Ascending aorta (tissue), 2 donors: ENCODE data around the gene MKKS. TPM values are rescaled to one million over a fixed set of nuclear protein-coding genes. Genes with fewer than 3 reads are reported as not detected.

Experiments
- DNase-seq, 2 donors: peaks; one replicate each; pipeline ENCODE4 v3.0.0-alpha.2; 2019; ENCODE audit warnings: low spot score in 2 of 2
- H3K27ac ChIP-seq, 2 donors: fragments of 200-600 bp; sonication (generic); one replicate each; pipeline ENCODE4 v1.5.1; 2016 to 2017; ENCODE audit warnings: mild to moderate bottlenecking in 1 of 2
- H3K27me3 ChIP-seq: fragments of 200-600 bp; sonication (generic); one replicate; pipeline ENCODE4 v1.5.1; 2017
- H3K36me3 ChIP-seq, 2 donors: fragments of 200-600 bp; sonication (generic); one replicate each; pipeline ENCODE4 v1.5.1; 2016
- H3K4me1 ChIP-seq, 2 donors: fragments of 200-600 bp; sonication (generic); one replicate each; pipeline ENCODE4 v1.5.1; 2016 to 2017; ENCODE audit warnings: mild to moderate bottlenecking in 1 of 2
- H3K4me3 ChIP-seq, 2 donors: fragments of 200-600 bp; sonication (generic); one replicate each; pipeline ENCODE4 v1.5.1; 2016 to 2017; ENCODE audit warnings: mild to moderate bottlenecking in 1 of 2
- H3K9me3 ChIP-seq, 2 donors: fragments of 200-600 bp; sonication (generic); one replicate each; pipeline ENCODE4 v1.5.1; 2016
- CTCF ChIP-seq, 3 experiments: fragments of 200-600 bp in 2 of 3; fragments of 450-650 bp in 1 of 3; sonication (generic) in 2 of 3; IDR thresholded peaks; one replicate each; pipeline ENCODE4 v1.5.1; 2016 to 2019; ENCODE audit warnings: antibody characterized with exemption in 3 of 3, mild to moderate bottlenecking in 1 of 3, moderate library complexity in 1 of 3
- intact Hi-C: fragments of 100-400 bp; cut with DNase I; formaldehyde crosslinking; loops from one replicate; pipeline ENCODE4 v1.15.1; 2023
- total RNA-seq: library from RNA; depleted of rRNA; stranded (reverse); fragments of >200 nt; gene quantifications from one replicate; pipeline ENCODE4 v1.1.0, GENCODE V29; 2016

The MKKS gene
- total RNA-seq, 1 donor from 2014 or later, result 7.3 TPM

- Histone ChIP-seq H3K36me3 (no peaks in the 10 kb centered on the region), H3K27me3 (no peaks in the 10 kb centered on the region), H3K4me1 (no peaks in the 10 kb centered on the region), H3K4me3 (no peak overlapping the region), H3K27ac (no peak overlapping the region), H3K9me3 (no peaks in the 10 kb centered on the region)
- DNase-seq, result no peak
- no peak for TF ChIP-seq CTCF (IDR thresholded peaks at IDR 0.05)
- intact Hi-C loops, result no loop called here
These were observed 45.4 kb downstream of the MKKS start for GRCh38 chr20:10388597-10388996.

DNA sequence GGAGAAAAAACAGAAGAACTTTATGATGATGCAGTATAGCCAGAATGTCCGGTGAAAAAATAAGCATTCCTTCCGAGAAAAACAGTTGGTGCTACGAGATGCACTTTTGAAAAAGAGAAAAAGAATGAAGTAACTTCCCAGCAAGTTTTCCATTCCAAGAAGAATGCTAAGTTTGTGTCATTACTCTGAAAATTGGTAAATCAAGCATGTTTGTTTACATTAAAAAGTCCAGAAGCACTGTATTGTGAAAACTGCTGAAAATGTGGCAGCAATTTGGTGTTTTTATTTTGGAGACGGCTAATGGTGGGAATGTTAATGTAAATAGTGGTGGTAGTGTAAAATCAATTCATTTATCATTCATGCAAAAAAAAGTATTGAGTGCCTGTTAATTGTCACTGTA, 46.3 kb downstream of the MKKS start:
- Histone ChIP-seq H3K4me3 (no peak overlapping the region), H3K4me1 (no peaks in the 10 kb centered on the region), H3K9me3 (no peaks in the 10 kb centered on the region), H3K27ac (no peak overlapping the region), H3K36me3 (no peaks in the 10 kb centered on the region), H3K27me3 (no peaks in the 10 kb centered on the region)
- no peak for DNase-seq
- no peak for TF ChIP-seq CTCF (IDR thresholded peaks at IDR 0.05)
- intact Hi-C loops, result no loop called here

DNA sequence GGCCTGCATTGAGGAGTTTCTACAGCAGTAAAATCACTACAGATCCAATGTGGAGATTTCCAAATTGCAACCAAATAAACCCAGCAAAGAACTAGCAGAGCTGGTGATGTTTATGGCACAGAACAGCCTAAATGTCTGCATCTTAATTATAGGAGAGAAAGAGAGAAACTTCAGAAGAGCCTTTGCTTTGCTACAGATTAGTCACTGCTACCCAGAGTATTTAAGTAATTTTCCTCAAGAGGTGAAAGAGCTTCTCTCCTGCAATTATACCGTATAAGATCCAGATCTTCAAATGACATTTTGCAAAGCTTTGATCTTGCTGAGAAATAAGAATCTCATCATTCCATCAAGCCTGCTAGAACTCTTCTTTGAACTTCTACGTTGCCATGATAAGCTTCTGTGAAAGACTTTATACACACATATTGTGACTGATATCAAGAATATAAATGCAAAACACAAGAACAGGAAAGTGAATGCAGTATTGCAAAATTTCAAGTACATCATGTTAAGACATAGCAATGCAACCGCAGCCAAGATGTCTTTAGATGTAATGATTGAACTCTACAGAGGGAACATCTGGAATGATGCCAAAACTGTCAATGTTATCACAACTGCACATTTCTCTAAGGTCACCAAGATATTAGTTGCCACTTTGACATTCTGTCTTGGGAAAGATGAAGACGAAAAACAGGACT, 48.0 kb downstream of the MKKS start:
- Histone ChIP-seq H3K36me3 (no peaks in the 10 kb centered on the region), H3K27ac (no peak overlapping the region), H3K4me1 (no peaks in the 10 kb centered on the region), H3K9me3 (no peaks in the 10 kb centered on the region), H3K4me3 (no peak overlapping the region), H3K27me3 (no peaks in the 10 kb centered on the region)
- DNase-seq, result no peak
- TF ChIP-seq CTCF (IDR thresholded peaks at IDR 0.05), result no peak
- intact Hi-C loops, result no loop called here

DNA sequence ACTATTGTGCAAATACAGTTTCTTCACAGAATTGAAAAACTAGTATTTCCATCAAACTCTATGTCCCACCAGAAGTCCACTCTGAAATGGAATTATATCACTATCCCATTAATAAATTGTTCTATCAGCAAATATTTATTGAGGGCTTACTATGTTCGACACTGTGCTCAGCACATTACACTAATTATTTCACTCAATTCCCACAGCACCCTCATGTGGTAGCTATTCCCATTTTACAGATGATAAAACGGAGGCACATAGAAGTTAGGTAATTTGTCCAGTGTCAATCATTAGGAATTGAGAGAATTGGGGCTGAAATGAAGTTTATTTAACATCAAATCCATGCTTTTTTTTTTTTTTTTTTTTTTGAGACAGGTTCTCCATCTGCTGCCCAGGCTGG, 52.5 kb downstream of the MKKS start:
- DNase-seq, result no peak
- Histone ChIP-seq H3K27me3 (no peaks in the 10 kb centered on the region), H3K9me3 (no peaks in the 10 kb centered on the region), H3K36me3 (no peaks in the 10 kb centered on the region), H3K27ac (no peak overlapping the region), H3K4me1 (no peaks in the 10 kb centered on the region), H3K4me3 (no peak overlapping the region)
- intact Hi-C loops, result no loop called here
- TF ChIP-seq CTCF (IDR thresholded peaks at IDR 0.05), result peak in 1 of 3 experiments; percentile 10

- no peak for DNase-seq
- no peak for TF ChIP-seq CTCF (IDR thresholded peaks at IDR 0.05)
- no peak overlapping the region for H3K4me3 ChIP-seq
- no peak overlapping the region for H3K27ac ChIP-seq
- H3K4me1 ChIP-seq, result no peaks in the 10 kb centered on the region
- intact Hi-C loops, result no loop called here
- no peaks in the 10 kb centered on the region for H3K27me3 ChIP-seq
- no peaks in the 10 kb centered on the region for H3K9me3 ChIP-seq
- H3K36me3 ChIP-seq, result no peaks in the 10 kb centered on the region
These were observed 54.3 kb downstream of the MKKS start for GRCh38 chr20:10379761-10380160.
